ENCODE data around the gene SYNE3.

GRCh38 chr14:95536036-95536593, 19.7 kb upstream of the SYNE3 start:
- TF ChIP-seq CTCF (IDR thresholded peaks at IDR 0.05) (no peak), POLR2A (IDR thresholded peaks at IDR 0.05) (no peak)
